ENCODE results near the gene TRIP12. TPM values are rescaled to one million over a fixed set of nuclear protein-coding genes. Genes with fewer than 3 reads are reported as not detected.

The TRIP12 gene
- polyA plus RNA-seq, 3 donors: 182 to 219 (median 186) TPM

Other genes starting within 250 kb of the TRIP12 start
- gene DNER, start 207.5 kb downstream of the TRIP12 start, polyA plus RNA-seq (ENCODE audit: insufficient read length in 3 of 3): 10 to 100 TPM; 57.8 to 61.4 (median 61.3) TPM
- gene FBXO36, start 494 bp upstream of the TRIP12 start, polyA plus RNA-seq (ENCODE audit: insufficient read length in 3 of 3): 1 to 10 TPM; 5.8 to 6.9 (median 6.4) TPM
- gene SLC16A14, start 146.9 kb upstream of the TRIP12 start, polyA plus RNA-seq (ENCODE audit: insufficient read length in 3 of 3): 1 to 10 TPM; 6.5 to 9.3 (median 7.8) TPM

Data from renal cortex interstitium (tissue), 3 donors.